Fibroblast of lung (primary cell): ENCODE data around the gene HYAL4. TPM values are rescaled to one million over a fixed set of nuclear protein-coding genes. Genes with fewer than 3 reads are reported as not detected.

Source experiments
- DNase-seq, 2 donors: peaks; one replicate each; pipeline versions ENCODE4 v3.0.0 to v3.0.0-alpha.2; 2010; ENCODE audit warnings: low read depth in 2 of 2
- H2AFZ ChIP-seq: 2 replicates; pipeline ENCODE4 v1.5.1; 2012; ENCODE audit warnings: low read length, control low read depth, inconsistent platforms
- H3K27ac ChIP-seq: 2 replicates; pipeline ENCODE4 v1.5.1; 2011; ENCODE audit warnings: low read length, control low read depth; ENCODE audit not compliant: insufficient read depth
- H3K27me3 ChIP-seq: 2 replicates; pipeline ENCODE4 v1.5.1; 2011; ENCODE audit warnings: mild to moderate bottlenecking, low read length; ENCODE audit not compliant: control insufficient read depth, insufficient read depth
- H3K36me3 ChIP-seq: 2 replicates; pipeline ENCODE4 v1.5.1; 2011; ENCODE audit warnings: low read length; ENCODE audit not compliant: control insufficient read depth, insufficient read depth
- H3K4me1 ChIP-seq: 2 replicates; pipeline ENCODE4 v1.5.1; 2011; ENCODE audit warnings: low read length; ENCODE audit not compliant: control insufficient read depth, insufficient read depth; ENCODE audit errors: extremely low read depth
- H3K4me2 ChIP-seq: 2 replicates; pipeline ENCODE4 v1.5.1; 2011; ENCODE audit warnings: low read length, control low read depth; ENCODE audit not compliant: insufficient read depth; ENCODE audit errors: extremely low read depth
- H3K4me3 ChIP-seq, 4 experiments: fragments of 200-600 bp in 1 of 4; sonication (generic) in 1 of 4; replicated peaks in 1 of 4; 2 replicates each; pipeline ENCODE4 v1.5.1; 2011 to 2016; ENCODE audit warnings: low read length in 4 of 4, low read depth in 3 of 4, mild to moderate bottlenecking in 3 of 4, control low read depth in 2 of 4, inconsistent platforms in 1 of 4, mixed read lengths in 1 of 4; ENCODE audit not compliant: insufficient read depth in 1 of 4; ENCODE audit errors: control extremely low read depth in 1 of 4
- H3K79me2 ChIP-seq: 2 replicates; pipeline ENCODE4 v1.5.1; 2012; ENCODE audit warnings: mild to moderate bottlenecking, low read length, inconsistent platforms; ENCODE audit not compliant: control insufficient read depth, insufficient read depth
- H3K9ac ChIP-seq: 2 replicates; pipeline ENCODE4 v1.5.1; 2011; ENCODE audit warnings: mild to moderate bottlenecking, low read length, control low read depth; ENCODE audit not compliant: insufficient read depth
- H3K9me3 ChIP-seq: 2 replicates; pipeline ENCODE4 v1.5.1; 2012; ENCODE audit warnings: low read depth, low read length; ENCODE audit not compliant: control insufficient read depth, insufficient read depth
- H4K20me1 ChIP-seq: 2 replicates; pipeline ENCODE4 v1.5.1; 2011; ENCODE audit warnings: low read length; ENCODE audit not compliant: control insufficient read depth, insufficient read depth; ENCODE audit errors: extremely low read depth
- CTCF ChIP-seq, 2 donors: IDR thresholded peaks in 1 of 2; conservative IDR thresholded peaks in 1 of 2; 1 replicate in 1 of 2; 2 replicates in 1 of 2; pipeline ENCODE4 v1.5.1; 2011 to 2012; ENCODE audit warnings: low read length in 2 of 2, control low read depth in 1 of 2, inconsistent platforms in 1 of 2, low read depth in 1 of 2, mild to moderate bottlenecking in 1 of 2
- EZH2 ChIP-seq: IDR thresholded peaks from 2 replicates; pipeline ENCODE4 v1.5.1; 2012; ENCODE audit warnings: low read length, control low read depth, mild to moderate bottlenecking; ENCODE audit errors: missing control alignments
- polyA plus RNA-seq, 2 donors: library from polyadenylated mRNA; depleted of rRNA in 1 of 2; stranded (reverse) in 1 of 2; unstranded in 1 of 2; fragments of >200 nt; gene quantifications; 2 replicates each; pipeline ENCODE4 v1.2.1, GENCODE V29; 2011 to 2012; ENCODE audit warnings: missing spikeins in 1 of 2
- total RNA-seq: library from RNA; depleted of rRNA; stranded (reverse); fragments of >200 nt; gene quantifications from 2 replicates; pipeline ENCODE4 v1.2.1, GENCODE V29; 2014

Gene HYAL4
- total and polyA plus RNA-seq, 2 donors (not counting 1 experiment from before 2014, with no cell fraction given): not detected

- no peaks in the 10 kb centered on the region for H3K9me3 ChIP-seq
- TF ChIP-seq CTCF (conservative IDR thresholded peaks at IDR 0.05 in 1 of 2, IDR thresholded peaks at IDR 0.05 in 1 of 2; ENCODE audit: low read depth in 1 of 2, low read length in 2 of 2) (peak; percentile 33 to 43), EZH2 (no peak)
- DNase-seq: peak; percentile 94 to 95
- no peak overlapping the region for H3K4me2 ChIP-seq
- H3K4me1 ChIP-seq: no peaks in the 10 kb centered on the region
- no peak overlapping the region for H2AFZ ChIP-seq
- no peak overlapping the region for H3K9ac ChIP-seq
- H3K79me2 ChIP-seq: no peaks in the 10 kb centered on the region
- H3K4me3 ChIP-seq: no peak overlapping the region
- no peaks in the 10 kb centered on the region for H3K27me3 ChIP-seq
- no peaks in the 10 kb centered on the region for H4K20me1 ChIP-seq
- no peaks in the 10 kb centered on the region for H3K36me3 ChIP-seq
- no peak overlapping the region for H3K27ac ChIP-seq
Observed at GRCh38 chr7:123797673-123798531, 47.1 kb upstream of the HYAL4 start.

- Histone ChIP-seq H3K36me3 (no peaks in the 10 kb centered on the region), H3K4me3 (no peak overlapping the region), H3K9me3 (no peaks in the 10 kb centered on the region), H3K9ac (no peak overlapping the region), H4K20me1 (no peaks in the 10 kb centered on the region), H3K4me1 (no peaks in the 10 kb centered on the region), H3K79me2 (no peaks in the 10 kb centered on the region), H3K27ac (no peak overlapping the region), H2AFZ (no peak overlapping the region), H3K4me2 (no peak overlapping the region), H3K27me3 (no peaks in the 10 kb centered on the region)
- peak; percentile 3 for DNase-seq
- TF ChIP-seq CTCF (conservative IDR thresholded peaks at IDR 0.05 in 1 of 2, IDR thresholded peaks at IDR 0.05 in 1 of 2; ENCODE audit: low read depth in 1 of 2, low read length in 2 of 2) (no peak), EZH2 (no peak)
Observed at GRCh38 chr7:123798532-123799188, 46.3 kb upstream of the HYAL4 start.

- TF ChIP-seq EZH2 (no peak), CTCF (conservative IDR thresholded peaks at IDR 0.05 in 1 of 2, IDR thresholded peaks at IDR 0.05 in 1 of 2; ENCODE audit: low read depth in 1 of 2, low read length in 2 of 2) (no peak)
- H3K4me1 ChIP-seq: no peaks in the 10 kb centered on the region
Observed at GRCh38 chr7:123802249-123802648, 42.7 kb upstream of the HYAL4 start.

More at GRCh38 chr7:123802249-123802648, 42.7 kb upstream of the HYAL4 start:
- Histone ChIP-seq H2AFZ (no peak overlapping the region), H3K27ac (no peak overlapping the region), H3K27me3 (no peaks in the 10 kb centered on the region), H4K20me1 (no peaks in the 10 kb centered on the region), H3K9me3 (no peaks in the 10 kb centered on the region), H3K36me3 (no peaks in the 10 kb centered on the region), H3K79me2 (no peaks in the 10 kb centered on the region), H3K4me3 (no peak overlapping the region), H3K9ac (no peak overlapping the region), H3K4me2 (no peak overlapping the region)
- DNase-seq: no peak
